ENCODE measurements around the gene STK39.
"Not testable (repeated sequence)": the region's sequence is repeated elsewhere in the genome, so short reads cannot be mapped to it uniquely, and the experiment has no call there.

Gene STK39

GRCh38 chr2:168140892-168141291 is 106.5 kb downstream of the STK39 start:
- DNase-seq (ENCODE audit: low read depth in 2 of 3, low spot score in 2 of 3): no peak

- no peak for DNase-seq (ENCODE audit: low read depth in 2 of 3, low spot score in 2 of 3)
These were observed 107.5 kb downstream of the STK39 start for GRCh38 chr2:168139852-168140251.

- no peak for DNase-seq (ENCODE audit: low read depth in 2 of 3, low spot score in 2 of 3)
These were observed 108.5 kb downstream of the STK39 start for GRCh38 chr2:168138901-168139300.

- no peak for DNase-seq (ENCODE audit: low read depth in 2 of 3, low spot score in 2 of 3)
These were observed 109.0 kb downstream of the STK39 start for GRCh38 chr2:168138374-168138773.

- no peak for DNase-seq (ENCODE audit: low read depth in 2 of 3, low spot score in 2 of 3)
These were observed 109.8 kb downstream of the STK39 start for GRCh38 chr2:168137510-168138180.

- DNase-seq (ENCODE audit: low read depth in 2 of 3, low spot score in 2 of 3): no peak
These were observed 110.9 kb downstream of the STK39 start for GRCh38 chr2:168136392-168136977.

- DNase-seq (ENCODE audit: low read depth in 2 of 3, low spot score in 2 of 3): no peak
These were observed 111.8 kb downstream of the STK39 start for GRCh38 chr2:168135630-168136029.

- no peak for DNase-seq (ENCODE audit: low read depth in 2 of 3, low spot score in 2 of 3)
These were observed 112.3 kb downstream of the STK39 start for GRCh38 chr2:168135121-168135520.

GRCh38 chr2:168134485-168134884 is 112.9 kb downstream of the STK39 start:
- no peak for DNase-seq (ENCODE audit: low read depth in 2 of 3, low spot score in 2 of 3)

GRCh38 chr2:168132389-168132788 is 115.0 kb downstream of the STK39 start:
- no peak for DNase-seq (ENCODE audit: low read depth in 2 of 3, low spot score in 2 of 3)

- no peak for DNase-seq (ENCODE audit: low read depth in 2 of 3, low spot score in 2 of 3)
These were observed 117.0 kb downstream of the STK39 start for GRCh38 chr2:168130346-168130745.

GRCh38 chr2:168127371-168127770 is 120.0 kb downstream of the STK39 start:
- no peak for DNase-seq (ENCODE audit: low read depth in 2 of 3, low spot score in 2 of 3)

GRCh38 chr2:168122210-168122609 is 125.2 kb downstream of the STK39 start:
- not testable (repeated sequence) for DNase-seq (ENCODE audit: low read depth in 2 of 3, low spot score in 2 of 3)

GRCh38 chr2:168120730-168121129 is 126.7 kb downstream of the STK39 start:
- DNase-seq (ENCODE audit: low read depth in 2 of 3, low spot score in 2 of 3): no peak

- DNase-seq (ENCODE audit: low read depth in 2 of 3, low spot score in 2 of 3): no peak
These were observed 127.1 kb downstream of the STK39 start for GRCh38 chr2:168120310-168120709.

- no peak for DNase-seq (ENCODE audit: low read depth in 2 of 3, low spot score in 2 of 3)
These were observed 127.8 kb downstream of the STK39 start for GRCh38 chr2:168119515-168120141.

GRCh38 chr2:168118733-168119514 is 128.5 kb downstream of the STK39 start:
- DNase-seq (ENCODE audit: low read depth in 2 of 3, low spot score in 2 of 3): no peak

- no peak for DNase-seq (ENCODE audit: low read depth in 2 of 3, low spot score in 2 of 3)
These were observed 130.9 kb downstream of the STK39 start for GRCh38 chr2:168116448-168116847.

GRCh38 chr2:168114619-168115018 is 132.8 kb downstream of the STK39 start:
- no peak for DNase-seq (ENCODE audit: low read depth in 2 of 3, low spot score in 2 of 3)

- DNase-seq (ENCODE audit: low read depth in 2 of 3, low spot score in 2 of 3): no peak
These were observed 133.4 kb downstream of the STK39 start for GRCh38 chr2:168114040-168114439.

GRCh38 chr2:168107322-168107721 is 140.1 kb downstream of the STK39 start:
- DNase-seq (ENCODE audit: low read depth in 2 of 3, low spot score in 2 of 3): no peak

Data from activated CD8-positive, alpha-beta memory T cell treated with anti-CD3 and anti-CD28 coated beads for 48 hours (primary cell).